ENCODE measurements around the gene CNTD1. TPM values are rescaled to one million over a fixed set of nuclear protein-coding genes. Genes with fewer than 3 reads are reported as not detected.

Gene CNTD1
- polyA plus RNA-seq (2013, experiment 1 of 4) = not detected
- 0.59 TPM for polyA plus RNA-seq (2013, experiment 2 of 4)
- polyA plus RNA-seq (2013, experiment 3 of 4) = not detected
- polyA plus RNA-seq (2013, experiment 4 of 4) = 0.49 TPM

- H3K9me3 ChIP-seq (ENCODE audit: control insufficient read depth, low read length) = no peaks in the 10 kb centered on the region
- peak within 1 kb of the TSS; percentile 89 for H3K4me3 ChIP-seq (ENCODE audit: insufficient read depth, low read depth, low read length)
- H3K27me3 ChIP-seq (ENCODE audit: control insufficient read depth, insufficient read depth, low read length, poor library complexity, severe bottlenecking) = peaks cover 13% of the 10 kb centered on the region
- WGBS, 2 experiments = 30% methylated on average over 66 of the region's 66 CpGs
- no peaks in the 10 kb centered on the region for H3K36me3 ChIP-seq (ENCODE audit: control insufficient read depth, insufficient read depth, low read length)
- H3K27ac ChIP-seq (ENCODE audit: insufficient read depth, low read depth, low read length, poor library complexity, severe bottlenecking) = no peak within 1 kb of the TSS
- H3K4me1 ChIP-seq (ENCODE audit: control insufficient read depth, insufficient read depth, low read length) = peaks cover 6% of the 10 kb centered on the region
Measured at GRCh38 chr17:42798383-42799380, at the start of gene CNTD1, which contains the start of gene COA3. TSS of gene CNTD1 (plus strand) at chr17:42798861. CDS start at chr17:42799068, 207 bp downstream. TSS of gene COA3 (minus strand) at chr17:42798704. CDS start at chr17:42798681, 23 bp downstream.

- H3K4me1 ChIP-seq (ENCODE audit: control insufficient read depth, insufficient read depth, low read length) = peaks cover 8% of the 10 kb centered on the region
- H3K27me3 ChIP-seq (ENCODE audit: control insufficient read depth, insufficient read depth, low read length, poor library complexity, severe bottlenecking) = peaks cover 18% of the 10 kb centered on the region
- H3K36me3 ChIP-seq (ENCODE audit: control insufficient read depth, insufficient read depth, low read length) = no peaks in the 10 kb centered on the region
- no peak overlapping the region for H3K4me3 ChIP-seq (ENCODE audit: insufficient read depth, low read depth, low read length)
- peaks cover 5% of the 10 kb centered on the region for H3K9me3 ChIP-seq (ENCODE audit: control insufficient read depth, low read length)
- H3K27ac ChIP-seq (ENCODE audit: insufficient read depth, low read depth, low read length, poor library complexity, severe bottlenecking) = no peak overlapping the region
- WGBS, 2 experiments = 88 to 89% methylated on average over 11 of the region's 11 CpGs
Measured at GRCh38 chr17:42748908-42749798, 49.5 kb upstream of the CNTD1 start.

GRCh38 chr17:42750739-42751344, 47.8 kb upstream of the CNTD1 start:
- Histone ChIP-seq H3K27ac (ENCODE audit: insufficient read depth, low read depth, low read length, poor library complexity, severe bottlenecking) (no peak overlapping the region), H3K36me3 (ENCODE audit: control insufficient read depth, insufficient read depth, low read length) (no peaks in the 10 kb centered on the region), H3K9me3 (ENCODE audit: control insufficient read depth, low read length) (no peaks in the 10 kb centered on the region), H3K4me3 (ENCODE audit: insufficient read depth, low read depth, low read length) (no peak overlapping the region), H3K27me3 (ENCODE audit: control insufficient read depth, insufficient read depth, low read length, poor library complexity, severe bottlenecking) (peaks cover 9% of the 10 kb centered on the region), H3K4me1 (ENCODE audit: control insufficient read depth, insufficient read depth, low read length) (peaks cover 8% of the 10 kb centered on the region)
- WGBS, 2 experiments = 87 to 91% methylated on average over 3 of the region's 3 CpGs

- 97 to 98% methylated on average over 7 of the region's 7 CpGs for WGBS, 2 experiments
- H3K4me3 ChIP-seq (ENCODE audit: insufficient read depth, low read depth, low read length) = no peak overlapping the region
- H3K4me1 ChIP-seq (ENCODE audit: control insufficient read depth, insufficient read depth, low read length) = peaks cover 8% of the 10 kb centered on the region
- H3K36me3 ChIP-seq (ENCODE audit: control insufficient read depth, insufficient read depth, low read length) = no peaks in the 10 kb centered on the region
- H3K27me3 ChIP-seq (ENCODE audit: control insufficient read depth, insufficient read depth, low read length, poor library complexity, severe bottlenecking) = peaks cover 4% of the 10 kb centered on the region
- H3K9me3 ChIP-seq (ENCODE audit: control insufficient read depth, low read length) = no peaks in the 10 kb centered on the region
- no peak overlapping the region for H3K27ac ChIP-seq (ENCODE audit: insufficient read depth, low read depth, low read length, poor library complexity, severe bottlenecking)
Measured at GRCh38 chr17:42751628-42752027, 47.0 kb upstream of the CNTD1 start.

- H3K4me1 ChIP-seq (ENCODE audit: control insufficient read depth, insufficient read depth, low read length) = peaks cover 8% of the 10 kb centered on the region
- no peaks in the 10 kb centered on the region for H3K9me3 ChIP-seq (ENCODE audit: control insufficient read depth, low read length)
- H3K36me3 ChIP-seq (ENCODE audit: control insufficient read depth, insufficient read depth, low read length) = no peaks in the 10 kb centered on the region
- WGBS, 2 experiments = 85 to 95% methylated on average over 3 of the region's 3 CpGs
- peaks cover 18% of the 10 kb centered on the region for H3K27me3 ChIP-seq (ENCODE audit: control insufficient read depth, insufficient read depth, low read length, poor library complexity, severe bottlenecking)
- H3K4me3 ChIP-seq (ENCODE audit: insufficient read depth, low read depth, low read length) = no peak overlapping the region
- H3K27ac ChIP-seq (ENCODE audit: insufficient read depth, low read depth, low read length, poor library complexity, severe bottlenecking) = no peak overlapping the region
Measured at GRCh38 chr17:42754782-42755181, 43.9 kb upstream of the CNTD1 start.

GRCh38 chr17:42759982-42760651, 38.5 kb upstream of the CNTD1 start:
- Histone ChIP-seq H3K27ac (ENCODE audit: insufficient read depth, low read depth, low read length, poor library complexity, severe bottlenecking) (no peak overlapping the region), H3K9me3 (ENCODE audit: control insufficient read depth, low read length) (no peaks in the 10 kb centered on the region), H3K27me3 (ENCODE audit: control insufficient read depth, insufficient read depth, low read length, poor library complexity, severe bottlenecking) (peaks cover 51% of the 10 kb centered on the region), H3K4me1 (ENCODE audit: control insufficient read depth, insufficient read depth, low read length) (peaks cover 6% of the 10 kb centered on the region), H3K4me3 (ENCODE audit: insufficient read depth, low read depth, low read length) (peak overlapping the region; percentile 45), H3K36me3 (ENCODE audit: control insufficient read depth, insufficient read depth, low read length) (no peaks in the 10 kb centered on the region)
- 65 to 69% methylated on average over 11 of the region's 11 CpGs for WGBS, 2 experiments

- Histone ChIP-seq H3K9me3 (ENCODE audit: control insufficient read depth, low read length) (no peaks in the 10 kb centered on the region), H3K4me3 (ENCODE audit: insufficient read depth, low read depth, low read length) (peak within 1 kb of the TSS; percentile 45), H3K36me3 (ENCODE audit: control insufficient read depth, insufficient read depth, low read length) (no peaks in the 10 kb centered on the region), H3K27me3 (ENCODE audit: control insufficient read depth, insufficient read depth, low read length, poor library complexity, severe bottlenecking) (peaks cover 51% of the 10 kb centered on the region), H3K27ac (ENCODE audit: insufficient read depth, low read depth, low read length, poor library complexity, severe bottlenecking) (no peak within 1 kb of the TSS), H3K4me1 (ENCODE audit: control insufficient read depth, insufficient read depth, low read length) (peaks cover 6% of the 10 kb centered on the region)
- WGBS, 2 experiments = 3% methylated on average over 91 to 92 of the region's 92 CpGs
Measured at GRCh38 chr17:42760652-42761581, 37.7 kb upstream of the CNTD1 start, which contains the start of gene RAMP2. TSS of gene RAMP2 (plus strand) at chr17:42761227. CDS start at chr17:42761262, 35 bp downstream.

- peaks cover 6% of the 10 kb centered on the region for H3K4me1 ChIP-seq (ENCODE audit: control insufficient read depth, insufficient read depth, low read length)
- no peaks in the 10 kb centered on the region for H3K36me3 ChIP-seq (ENCODE audit: control insufficient read depth, insufficient read depth, low read length)
- no peaks in the 10 kb centered on the region for H3K9me3 ChIP-seq (ENCODE audit: control insufficient read depth, low read length)
- H3K4me3 ChIP-seq (ENCODE audit: insufficient read depth, low read depth, low read length) = peak overlapping the region; percentile 45
- H3K27ac ChIP-seq (ENCODE audit: insufficient read depth, low read depth, low read length, poor library complexity, severe bottlenecking) = no peak overlapping the region
- WGBS, 2 experiments = 78% methylated on average over 12 of the region's 12 CpGs
- peaks cover 51% of the 10 kb centered on the region for H3K27me3 ChIP-seq (ENCODE audit: control insufficient read depth, insufficient read depth, low read length, poor library complexity, severe bottlenecking)
Measured at GRCh38 chr17:42761638-42762037, 37.0 kb upstream of the CNTD1 start.

Data from ectodermal cell (in vitro differentiated cells).